Liver (tissue), 9 donors: ENCODE results near the gene ZC3H18. TPM values are rescaled to one million over a fixed set of nuclear protein-coding genes. Genes with fewer than 3 reads are reported as not detected.
A peak's percentile ranks its signal among the peaks of the same experiment; 100 is the strongest.

Experiments used
- DNase-seq: peaks from one replicate; pipeline ENCODE4 v3.0.0-alpha.2; 2017; ENCODE audit warnings: low spot score
- H3K27ac ChIP-seq, 2 donors: one replicate each; pipeline ENCODE4 v1.7.0; 2013; ENCODE audit warnings: inconsistent platforms in 2 of 2, low read length in 2 of 2, control low read depth in 1 of 2, low read depth in 1 of 2, mild to moderate bottlenecking in 1 of 2
- H3K27me3 ChIP-seq, 4 donors: one replicate each; pipeline versions ENCODE4 v1.6.1 to v1.7.0; 2013; ENCODE audit warnings: low read length in 3 of 4, inconsistent platforms in 1 of 4, mild to moderate bottlenecking in 1 of 4, moderate library complexity in 1 of 4; ENCODE audit not compliant: control insufficient read depth in 4 of 4, insufficient read depth in 4 of 4
- H3K36me3 ChIP-seq, 4 donors: one replicate each; pipeline versions ENCODE4 v1.6.1 to v1.7.0; 2013; ENCODE audit warnings: low read length in 3 of 4, mild to moderate bottlenecking in 3 of 4, low read depth in 1 of 4, moderate library complexity in 1 of 4; ENCODE audit not compliant: control insufficient read depth in 4 of 4, insufficient read depth in 3 of 4
- H3K4me1 ChIP-seq, 4 donors: one replicate each; pipeline versions ENCODE4 v1.6.1 to v1.7.0; 2013; ENCODE audit warnings: low read length in 3 of 4, mild to moderate bottlenecking in 3 of 4, moderate library complexity in 1 of 4; ENCODE audit not compliant: control insufficient read depth in 4 of 4, insufficient read depth in 4 of 4
- H3K4me3 ChIP-seq, 3 donors: one replicate each; pipeline versions ENCODE4 v1.6.1 to v1.7.0; 2013; ENCODE audit warnings: low read length in 3 of 3, control low read depth in 1 of 3, low read depth in 1 of 3, mild to moderate bottlenecking in 1 of 3
- H3K9ac ChIP-seq, 2 donors: one replicate each; pipeline ENCODE4 v1.7.0; 2013; ENCODE audit warnings: low read length in 2 of 2, mild to moderate bottlenecking in 2 of 2, moderate library complexity in 2 of 2, control low read depth in 1 of 2, low read depth in 1 of 2
- H3K9me3 ChIP-seq, 4 donors: one replicate each; pipeline versions ENCODE4 v1.6.1 to v1.7.0; 2013; ENCODE audit warnings: low read length in 3 of 4; ENCODE audit not compliant: control insufficient read depth in 4 of 4
- EGR1 ChIP-seq, 2 donors: IDR thresholded peaks; 2 replicates each; pipeline ENCODE4 v1.6.1; 2016 to 2018; ENCODE audit warnings: antibody characterized with exemption in 2 of 2, low read depth in 2 of 2
- FOXA1 ChIP-seq: IDR thresholded peaks from 2 replicates; pipeline ENCODE4 v1.6.1; 2016; ENCODE audit warnings: antibody characterized with exemption
- FOXA2 ChIP-seq: IDR thresholded peaks from 2 replicates; pipeline ENCODE4 v1.6.1; 2016; ENCODE audit warnings: antibody characterized with exemption
- HNF4A ChIP-seq, 2 donors: conservative IDR thresholded peaks; 2 replicates each; pipeline ENCODE4 v1.6.1; 2016; ENCODE audit warnings: antibody characterized with exemption in 2 of 2, mild to moderate bottlenecking in 2 of 2
- HNF4G ChIP-seq: IDR thresholded peaks from 2 replicates; pipeline ENCODE4 v1.6.1; 2016; ENCODE audit warnings: antibody characterized with exemption
- JUND ChIP-seq, 2 donors: IDR thresholded peaks; 2 replicates each; pipeline ENCODE4 v1.6.1; 2016; ENCODE audit warnings: antibody characterized with exemption in 2 of 2
- NR2F2 ChIP-seq: IDR thresholded peaks from 2 replicates; pipeline ENCODE4 v1.6.1; 2016; ENCODE audit warnings: antibody characterized with exemption
- RAD21 ChIP-seq, 2 donors: IDR thresholded peaks; 2 replicates each; pipeline ENCODE4 v1.6.1; 2016; ENCODE audit warnings: antibody characterized with exemption in 2 of 2, mild to moderate bottlenecking in 2 of 2
- RXRA ChIP-seq, 2 donors: IDR thresholded peaks; 2 replicates each; pipeline ENCODE4 v1.6.1; 2017 to 2018; ENCODE audit warnings: antibody characterized with exemption in 2 of 2, mild to moderate bottlenecking in 1 of 2
- SP1 ChIP-seq: IDR thresholded peaks from 2 replicates; pipeline ENCODE4 v1.6.1; 2018; ENCODE audit warnings: antibody characterized with exemption, mild to moderate bottlenecking
- TAF1 ChIP-seq: conservative IDR thresholded peaks from 2 replicates; pipeline ENCODE4 v1.6.1; 2016; ENCODE audit warnings: antibody characterized with exemption, mild to moderate bottlenecking
- YY1 ChIP-seq: IDR thresholded peaks from 2 replicates; pipeline ENCODE4 v1.6.1; 2016; ENCODE audit warnings: antibody characterized with exemption, mild to moderate bottlenecking
- WGBS: extraction: QIAGEN DNeasy Blood & Tissue Kit; methylation state at CpG from one replicate; pipeline ENCODE4 v1.1.7; 2013; 5-methylcytosine and 5-hydroxymethylcytosine counted together
- polyA plus RNA-seq, 2 donors: library from polyadenylated mRNA; stranded (reverse) in 1 of 2; unstranded in 1 of 2; fragments of 200-250 nt in 1 of 2; fragments of >200 nt in 1 of 2; fragmentation: Nextera tagmentation in 1 of 2; extraction: Ambion mirVana in 1 of 2; gene quantifications; one replicate each; pipeline versions ENCODE4 v1.2.1 to v1.2.3, GENCODE V29; 2013 to 2015
- total RNA-seq, 2 donors: library from RNA; depleted of rRNA; stranded (reverse); fragments of >200 nt; gene quantifications; one replicate each; pipeline ENCODE4 v1.2.3, GENCODE V29; 2014
- TF ChIP-seq, protein P1 (sequence below): IDR thresholded peaks from 2 replicates; pipeline ENCODE4 v1.6.1; 2016; ENCODE audit warnings: antibody characterized with exemption
- TF ChIP-seq, protein P2 (sequence below): IDR thresholded peaks from 2 replicates; pipeline ENCODE4 v1.6.1; 2016; ENCODE audit warnings: antibody characterized with exemption
- TF ChIP-seq, protein P3 (sequence below): fragments of 150-350 bp; IDR thresholded peaks from 2 replicates; pipeline ENCODE4 v1.5.1; 2017; ENCODE audit warnings: improper control_type of control experiment, low read depth, low read length; ENCODE audit not compliant: missing input control
- TF ChIP-seq, protein P4 (sequence below): IDR thresholded peaks from 2 replicates; pipeline ENCODE4 v1.6.1; 2016; ENCODE audit warnings: antibody characterized with exemption, mild to moderate bottlenecking
- TF ChIP-seq, protein P5 (sequence below): IDR thresholded peaks from 2 replicates; pipeline ENCODE4 v1.6.1; 2016; ENCODE audit warnings: antibody characterized with exemption
- donor health status: healthy.
- donor health status: healthy.
- donor health status: healthy.
- donor health status: healthy.
- donor health status: healthy.

The ZC3H18 gene
- total and polyA plus RNA-seq, 4 donors = 10.2 to 10.9 (median 10.5) TPM

DNA sequence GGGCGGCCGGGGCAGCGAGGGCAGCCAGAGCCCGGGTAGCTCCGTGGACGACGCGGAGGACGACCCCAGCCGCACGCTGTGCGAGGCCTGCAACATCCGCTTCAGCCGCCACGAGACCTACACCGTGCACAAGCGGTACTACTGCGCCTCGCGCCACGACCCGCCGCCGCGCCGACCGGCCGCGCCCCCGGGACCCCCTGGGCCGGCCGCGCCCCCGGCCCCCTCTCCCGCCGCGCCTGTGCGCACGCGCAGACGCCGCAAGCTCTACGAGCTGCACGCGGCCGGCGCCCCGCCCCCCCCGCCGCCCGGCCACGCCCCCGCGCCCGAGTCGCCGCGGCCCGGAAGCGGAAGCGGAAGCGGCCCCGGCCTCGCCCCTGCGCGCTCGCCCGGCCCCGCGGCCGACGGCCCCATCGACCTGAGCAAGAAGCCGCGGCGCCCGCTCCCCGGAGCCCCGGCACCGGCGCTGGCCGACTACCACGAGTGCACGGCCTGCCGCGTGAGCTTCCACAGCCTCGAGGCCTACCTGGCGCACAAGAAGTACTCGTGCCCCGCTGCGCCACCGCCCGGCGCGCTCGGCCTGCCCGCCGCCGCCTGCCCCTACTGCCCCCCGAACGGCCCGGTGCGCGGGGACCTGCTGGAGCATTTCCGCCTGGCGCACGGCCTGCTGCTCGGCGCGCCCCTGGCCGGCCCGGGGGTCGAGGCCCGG is 36.1 kb upstream of the ZC3H18 start:
- peaks cover 0 to 3% (median 0%) of the 10 kb centered on the region in 4 donors for H3K4me1 ChIP-seq
- no peaks in the 10 kb centered on the region for H3K27me3 ChIP-seq
- peak; percentile 77 for DNase-seq
- H3K9me3 ChIP-seq = no peaks in the 10 kb centered on the region
- WGBS = 69% methylated on average over 114 of the region's 114 CpGs
- no peak overlapping the region for H3K9ac ChIP-seq
- H3K27ac ChIP-seq = no peak overlapping the region
- peak overlapping the region in 1 of 3 donors; percentile 43 for H3K4me3 ChIP-seq
- TF ChIP-seq, protein P1, sequence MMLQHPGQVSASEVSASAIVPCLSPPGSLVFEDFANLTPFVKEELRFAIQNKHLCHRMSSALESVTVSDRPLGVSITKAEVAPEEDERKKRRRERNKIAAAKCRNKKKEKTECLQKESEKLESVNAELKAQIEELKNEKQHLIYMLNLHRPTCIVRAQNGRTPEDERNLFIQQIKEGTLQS = no peak
- TF ChIP-seq, protein P2, sequence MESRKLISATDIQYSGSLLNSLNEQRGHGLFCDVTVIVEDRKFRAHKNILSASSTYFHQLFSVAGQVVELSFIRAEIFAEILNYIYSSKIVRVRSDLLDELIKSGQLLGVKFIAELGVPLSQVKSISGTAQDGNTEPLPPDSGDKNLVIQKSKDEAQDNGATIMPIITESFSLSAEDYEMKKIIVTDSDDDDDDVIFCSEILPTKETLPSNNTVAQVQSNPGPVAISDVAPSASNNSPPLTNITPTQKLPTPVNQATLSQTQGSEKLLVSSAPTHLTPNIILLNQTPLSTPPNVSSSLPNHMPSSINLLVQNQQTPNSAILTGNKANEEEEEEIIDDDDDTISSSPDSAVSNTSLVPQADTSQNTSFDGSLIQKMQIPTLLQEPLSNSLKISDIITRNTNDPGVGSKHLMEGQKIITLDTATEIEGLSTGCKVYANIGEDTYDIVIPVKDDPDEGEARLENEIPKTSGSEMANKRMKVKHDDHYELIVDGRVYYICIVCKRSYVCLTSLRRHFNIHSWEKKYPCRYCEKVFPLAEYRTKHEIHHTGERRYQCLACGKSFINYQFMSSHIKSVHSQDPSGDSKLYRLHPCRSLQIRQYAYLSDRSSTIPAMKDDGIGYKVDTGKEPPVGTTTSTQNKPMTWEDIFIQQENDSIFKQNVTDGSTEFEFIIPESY = no peak
- TF ChIP-seq FOXA2 = no peak
- TF ChIP-seq HNF4G = no peak
- no peak for TF ChIP-seq HNF4A (conservative IDR thresholded peaks at IDR 0.05)
- no peak for TF ChIP-seq TAF1
- TF ChIP-seq EGR1 (IDR thresholded peaks at IDR 0.05; ENCODE audit: low read depth in 2 of 2) = no peak
- TF ChIP-seq SP1 = no peak
- TF ChIP-seq, protein P3, sequence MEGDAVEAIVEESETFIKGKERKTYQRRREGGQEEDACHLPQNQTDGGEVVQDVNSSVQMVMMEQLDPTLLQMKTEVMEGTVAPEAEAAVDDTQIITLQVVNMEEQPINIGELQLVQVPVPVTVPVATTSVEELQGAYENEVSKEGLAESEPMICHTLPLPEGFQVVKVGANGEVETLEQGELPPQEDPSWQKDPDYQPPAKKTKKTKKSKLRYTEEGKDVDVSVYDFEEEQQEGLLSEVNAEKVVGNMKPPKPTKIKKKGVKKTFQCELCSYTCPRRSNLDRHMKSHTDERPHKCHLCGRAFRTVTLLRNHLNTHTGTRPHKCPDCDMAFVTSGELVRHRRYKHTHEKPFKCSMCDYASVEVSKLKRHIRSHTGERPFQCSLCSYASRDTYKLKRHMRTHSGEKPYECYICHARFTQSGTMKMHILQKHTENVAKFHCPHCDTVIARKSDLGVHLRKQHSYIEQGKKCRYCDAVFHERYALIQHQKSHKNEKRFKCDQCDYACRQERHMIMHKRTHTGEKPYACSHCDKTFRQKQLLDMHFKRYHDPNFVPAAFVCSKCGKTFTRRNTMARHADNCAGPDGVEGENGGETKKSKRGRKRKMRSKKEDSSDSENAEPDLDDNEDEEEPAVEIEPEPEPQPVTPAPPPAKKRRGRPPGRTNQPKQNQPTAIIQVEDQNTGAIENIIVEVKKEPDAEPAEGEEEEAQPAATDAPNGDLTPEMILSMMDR = no peak
- TF ChIP-seq, protein P4, sequence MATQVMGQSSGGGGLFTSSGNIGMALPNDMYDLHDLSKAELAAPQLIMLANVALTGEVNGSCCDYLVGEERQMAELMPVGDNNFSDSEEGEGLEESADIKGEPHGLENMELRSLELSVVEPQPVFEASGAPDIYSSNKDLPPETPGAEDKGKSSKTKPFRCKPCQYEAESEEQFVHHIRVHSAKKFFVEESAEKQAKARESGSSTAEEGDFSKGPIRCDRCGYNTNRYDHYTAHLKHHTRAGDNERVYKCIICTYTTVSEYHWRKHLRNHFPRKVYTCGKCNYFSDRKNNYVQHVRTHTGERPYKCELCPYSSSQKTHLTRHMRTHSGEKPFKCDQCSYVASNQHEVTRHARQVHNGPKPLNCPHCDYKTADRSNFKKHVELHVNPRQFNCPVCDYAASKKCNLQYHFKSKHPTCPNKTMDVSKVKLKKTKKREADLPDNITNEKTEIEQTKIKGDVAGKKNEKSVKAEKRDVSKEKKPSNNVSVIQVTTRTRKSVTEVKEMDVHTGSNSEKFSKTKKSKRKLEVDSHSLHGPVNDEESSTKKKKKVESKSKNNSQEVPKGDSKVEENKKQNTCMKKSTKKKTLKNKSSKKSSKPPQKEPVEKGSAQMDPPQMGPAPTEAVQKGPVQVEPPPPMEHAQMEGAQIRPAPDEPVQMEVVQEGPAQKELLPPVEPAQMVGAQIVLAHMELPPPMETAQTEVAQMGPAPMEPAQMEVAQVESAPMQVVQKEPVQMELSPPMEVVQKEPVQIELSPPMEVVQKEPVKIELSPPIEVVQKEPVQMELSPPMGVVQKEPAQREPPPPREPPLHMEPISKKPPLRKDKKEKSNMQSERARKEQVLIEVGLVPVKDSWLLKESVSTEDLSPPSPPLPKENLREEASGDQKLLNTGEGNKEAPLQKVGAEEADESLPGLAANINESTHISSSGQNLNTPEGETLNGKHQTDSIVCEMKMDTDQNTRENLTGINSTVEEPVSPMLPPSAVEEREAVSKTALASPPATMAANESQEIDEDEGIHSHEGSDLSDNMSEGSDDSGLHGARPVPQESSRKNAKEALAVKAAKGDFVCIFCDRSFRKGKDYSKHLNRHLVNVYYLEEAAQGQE = no peak
- TF ChIP-seq NR2F2 = no peak
- TF ChIP-seq JUND (IDR thresholded peaks at IDR 0.05) = no peak
- TF ChIP-seq FOXA1 = no peak
- no peak for TF ChIP-seq RXRA (IDR thresholded peaks at IDR 0.05)
- TF ChIP-seq YY1 = no peak
- TF ChIP-seq RAD21 (IDR thresholded peaks at IDR 0.05) = no peak
- TF ChIP-seq, protein P5, sequence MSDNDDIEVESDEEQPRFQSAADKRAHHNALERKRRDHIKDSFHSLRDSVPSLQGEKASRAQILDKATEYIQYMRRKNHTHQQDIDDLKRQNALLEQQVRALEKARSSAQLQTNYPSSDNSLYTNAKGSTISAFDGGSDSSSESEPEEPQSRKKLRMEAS = no peak
- peaks cover 0 to 32% (median 11%) of the 10 kb centered on the region in 4 donors for H3K36me3 ChIP-seq
